Epithelial cell of esophagus (primary cell): Measurements from ENCODE around the gene KCNIP1.

Source experiments
- DNase-seq: peaks from one replicate; pipeline ENCODE4 v3.0.0; 2010; ENCODE audit warnings: low read depth
- H3K4me3 ChIP-seq: 2 replicates; pipeline ENCODE4 v1.5.1; 2011; ENCODE audit warnings: mild to moderate bottlenecking, low read length, control low read depth
- TF ChIP-seq, protein P1 (sequence below): IDR thresholded peaks from 2 replicates; pipeline ENCODE4 v1.5.1; 2011; ENCODE audit warnings: low read depth, mild to moderate bottlenecking, low read length, control low read depth, inconsistent platforms; ENCODE audit not compliant: insufficient read depth; ENCODE audit errors: missing control alignments

KCNIP1 gene

DNA sequence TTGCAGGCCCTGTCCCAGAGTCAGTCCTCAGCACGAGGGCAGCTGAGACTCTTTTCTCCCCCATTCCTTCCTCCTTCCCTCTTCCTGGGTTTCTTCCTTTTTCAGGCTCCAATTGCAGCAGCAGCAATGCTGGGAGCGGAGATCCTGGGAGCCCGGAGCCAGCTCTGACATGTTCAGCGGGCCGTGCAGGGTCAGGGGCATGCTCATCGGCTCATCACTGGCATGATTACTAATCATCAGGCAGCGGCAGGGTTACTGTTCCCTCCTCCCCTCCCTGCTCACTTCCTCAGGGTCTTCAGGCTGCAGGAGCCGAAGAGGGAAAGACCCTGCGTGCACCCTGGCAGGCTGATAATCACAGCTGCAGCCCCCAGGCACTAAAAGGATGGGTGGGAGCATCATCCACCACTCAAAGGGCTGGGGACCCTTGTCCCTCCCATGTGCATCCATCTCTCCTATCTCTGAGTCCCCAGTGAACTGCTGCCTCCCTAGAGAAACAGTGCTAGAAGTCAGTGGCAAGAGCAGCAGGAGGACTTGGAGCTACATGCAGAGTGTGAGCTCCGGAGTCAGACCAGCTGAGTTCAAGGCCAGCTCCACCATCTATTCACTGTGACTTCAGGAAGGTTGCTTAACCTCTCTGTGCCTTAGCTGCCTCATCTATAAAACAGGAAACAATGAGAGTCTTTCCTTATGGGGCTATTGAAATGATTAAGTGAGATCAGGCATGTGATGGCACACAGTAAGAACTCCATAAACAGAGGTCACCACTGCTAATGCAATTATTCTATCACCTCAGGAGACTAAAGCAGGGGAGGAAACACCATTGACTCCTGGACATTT lies 7.8 kb upstream of the KCNIP1 start:
- peak; percentile 55 for DNase-seq
- TF ChIP-seq, protein P1, sequence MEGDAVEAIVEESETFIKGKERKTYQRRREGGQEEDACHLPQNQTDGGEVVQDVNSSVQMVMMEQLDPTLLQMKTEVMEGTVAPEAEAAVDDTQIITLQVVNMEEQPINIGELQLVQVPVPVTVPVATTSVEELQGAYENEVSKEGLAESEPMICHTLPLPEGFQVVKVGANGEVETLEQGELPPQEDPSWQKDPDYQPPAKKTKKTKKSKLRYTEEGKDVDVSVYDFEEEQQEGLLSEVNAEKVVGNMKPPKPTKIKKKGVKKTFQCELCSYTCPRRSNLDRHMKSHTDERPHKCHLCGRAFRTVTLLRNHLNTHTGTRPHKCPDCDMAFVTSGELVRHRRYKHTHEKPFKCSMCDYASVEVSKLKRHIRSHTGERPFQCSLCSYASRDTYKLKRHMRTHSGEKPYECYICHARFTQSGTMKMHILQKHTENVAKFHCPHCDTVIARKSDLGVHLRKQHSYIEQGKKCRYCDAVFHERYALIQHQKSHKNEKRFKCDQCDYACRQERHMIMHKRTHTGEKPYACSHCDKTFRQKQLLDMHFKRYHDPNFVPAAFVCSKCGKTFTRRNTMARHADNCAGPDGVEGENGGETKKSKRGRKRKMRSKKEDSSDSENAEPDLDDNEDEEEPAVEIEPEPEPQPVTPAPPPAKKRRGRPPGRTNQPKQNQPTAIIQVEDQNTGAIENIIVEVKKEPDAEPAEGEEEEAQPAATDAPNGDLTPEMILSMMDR: no peak
- no peak overlapping the region for H3K4me3 ChIP-seq

DNA sequence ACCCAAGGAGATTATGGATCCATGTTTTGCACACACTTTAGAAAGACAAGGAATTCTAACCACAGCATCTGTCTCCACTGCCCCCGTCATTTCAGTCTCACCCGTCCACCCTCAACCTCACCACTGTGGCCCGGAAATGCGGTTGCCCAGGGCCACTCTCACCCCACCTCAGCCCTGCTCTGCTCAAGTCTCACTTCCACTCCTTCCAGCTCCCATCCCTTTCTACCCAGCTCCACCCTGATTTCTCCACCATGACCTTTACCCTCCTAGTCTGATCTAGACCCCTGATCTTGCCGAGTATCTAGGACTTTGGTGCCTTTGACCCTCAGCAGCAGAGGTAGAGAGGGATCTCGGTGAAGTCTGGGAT lies 7.2 kb upstream of the KCNIP1 start:
- H3K4me3 ChIP-seq: no peak overlapping the region
- no peak for DNase-seq
- TF ChIP-seq, protein P1: no peak

DNA sequence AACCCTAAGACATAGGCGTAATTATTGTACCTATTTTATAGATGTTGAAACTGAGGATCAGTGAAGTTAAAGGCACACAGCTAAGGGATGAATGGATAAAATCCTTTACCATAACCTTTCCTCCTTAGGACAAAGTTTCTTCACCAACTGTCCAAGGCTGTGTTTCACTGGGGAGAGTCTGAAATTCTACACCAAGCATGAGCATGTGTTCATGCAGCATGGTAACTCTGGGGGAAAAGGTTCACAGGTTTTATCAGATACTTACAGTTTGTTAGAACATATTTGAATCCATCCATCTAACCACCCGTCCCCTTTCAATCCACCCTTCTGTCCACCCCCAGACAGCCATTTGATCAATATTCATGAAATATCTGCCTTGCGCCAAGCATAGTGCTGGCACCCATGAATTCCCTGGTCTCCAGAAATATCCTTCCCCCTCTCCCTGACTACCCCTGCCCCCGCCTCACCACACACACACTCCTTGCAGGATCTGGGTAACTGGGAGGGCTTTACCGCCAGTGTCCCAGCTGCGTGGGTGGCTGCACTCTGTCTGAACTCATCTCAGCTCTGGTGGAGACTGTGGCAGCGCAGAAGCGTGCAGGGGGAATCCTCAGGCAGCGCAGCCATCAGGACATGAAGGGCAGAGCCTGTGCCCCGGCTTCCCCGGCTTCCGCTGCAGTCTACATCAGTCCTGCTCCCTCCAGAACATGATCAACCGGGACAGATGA lies 6.3 kb upstream of the KCNIP1 start:
- H3K4me3 ChIP-seq: no peak overlapping the region
- TF ChIP-seq, protein P1: no peak
- no peak for DNase-seq

DNA sequence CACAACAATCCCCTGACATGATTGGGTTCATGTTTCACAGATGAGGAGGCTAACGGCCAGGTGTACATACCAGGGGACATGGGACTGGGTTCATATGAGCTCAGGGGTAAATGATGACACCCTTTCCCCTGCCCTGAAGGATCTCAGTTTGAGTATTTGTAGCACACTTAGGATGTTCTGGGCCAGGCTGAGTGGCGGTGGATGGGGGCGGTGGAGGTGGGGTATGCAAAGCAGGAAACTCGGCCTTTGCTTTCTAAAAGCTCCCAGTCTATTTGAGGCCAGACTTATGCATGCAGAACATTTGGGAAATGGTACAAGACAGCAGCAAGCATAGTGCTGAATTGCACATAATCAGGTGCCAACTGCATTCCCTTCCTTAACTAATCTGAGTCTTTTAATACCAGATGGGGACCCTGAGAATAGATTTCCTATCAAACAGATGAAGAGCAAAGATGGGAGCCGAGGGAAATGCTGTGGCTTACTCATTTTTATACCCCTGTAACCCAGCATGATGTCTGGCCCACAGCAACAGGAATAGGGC lies 4.9 kb upstream of the KCNIP1 start:
- TF ChIP-seq, protein P1: no peak
- DNase-seq: no peak
- H3K4me3 ChIP-seq: no peak overlapping the region

DNA sequence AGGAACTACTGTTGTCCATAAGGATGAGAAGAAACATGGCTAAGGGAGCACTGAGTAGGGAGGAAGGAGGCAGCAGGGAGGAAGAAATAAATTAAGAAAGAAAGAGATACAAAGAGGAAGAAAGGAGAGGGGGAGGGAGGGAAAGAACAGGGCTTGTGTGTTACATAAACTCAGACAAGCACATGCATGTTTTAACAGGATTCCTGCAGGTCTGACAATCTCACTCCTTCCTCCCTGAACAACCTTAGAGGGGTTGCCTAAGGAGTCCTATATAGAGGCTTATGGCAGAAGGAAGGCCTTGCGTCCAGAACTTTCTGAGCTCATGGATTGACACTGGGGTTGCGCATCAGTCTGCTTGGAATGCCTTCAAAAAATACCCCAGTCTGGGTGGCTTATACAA lies 4.2 kb upstream of the KCNIP1 start:
- TF ChIP-seq, protein P1: no peak
- no peak overlapping the region for H3K4me3 ChIP-seq
- DNase-seq: peak; percentile 82

DNA sequence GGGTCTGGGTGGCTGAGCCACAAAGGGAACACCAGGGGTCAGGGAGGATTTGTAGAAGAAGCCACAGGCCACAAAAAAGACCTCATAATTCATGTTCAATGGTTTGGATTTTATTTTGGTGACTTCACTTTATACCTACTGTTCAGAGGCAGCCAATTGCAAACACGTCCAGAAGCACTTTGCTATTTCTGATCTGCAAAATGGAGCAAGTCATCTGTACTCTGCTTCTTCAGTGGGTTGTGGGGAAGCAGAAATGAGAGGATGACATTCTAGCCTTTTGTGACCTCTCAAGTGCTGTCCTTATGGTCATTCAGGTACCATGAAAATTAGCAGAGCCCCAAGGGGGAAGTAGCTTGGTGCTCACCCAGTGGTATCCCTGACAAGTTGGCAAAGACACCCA lies 2.5 kb upstream of the KCNIP1 start:
- H3K4me3 ChIP-seq: no peak overlapping the region
- no peak for DNase-seq
- TF ChIP-seq, protein P1: no peak
